HepG2 (cell line): ENCODE data around the gene ATP9A. TPM values are rescaled to one million over a fixed set of nuclear protein-coding genes. Genes with fewer than 3 reads are reported as not detected.

Experiments used
- ATAC-seq: fragments of 200-7000 bp; cut with Tn5 transposase; 3 replicates; pipeline ENCODE4 v1.9.1; 2020; ENCODE audit warnings: mild to moderate bottlenecking, moderate library complexity
- BruUV-seq: library from RNA; stranded (reverse); fragments of 400-500 nt; replicated peaks from 2 replicates; lab custom pipeline; 2021; lab: Mats Ljungman, UMichigan
- CTCF ChIA-PET: fragments of 300-600 bp; formaldehyde crosslinking; extraction: SDS; loops from one replicate; lab custom pipeline; 2021; ENCODE audit warnings: low total read pairs, inconsistent platforms, low intra/inter-chr PET ratio; lab: Yijun Ruan, JAX
- POLR2A ChIA-PET: fragments of 350-600 bp; sonication (Branson Sonifier 250); formaldehyde crosslinking; loops from one replicate; lab custom pipeline; 2020; ENCODE audit warnings: antibody characterized with exemption, inconsistent platforms; lab: Yijun Ruan, JAX
- DNase-seq: peaks from one replicate; pipeline ENCODE4 v3.0.0-alpha.2; 2015; ENCODE audit warnings: low spot score
- FAIRE-seq: peaks from 3 replicates; lab custom pipeline; 2011; peaks lifted over from hg19 to GRCh38; lab: Jason Lieb, UNC
- H2AFZ ChIP-seq: one replicate; pipeline ENCODE4 v1.6.1; 2011; ENCODE audit warnings: low read length, inconsistent platforms
- H3K27ac ChIP-seq: fragments of 300-600 bp; 3 replicates; pipeline ENCODE4 v1.8.0; 2011; ENCODE audit warnings: mixed run types, mild to moderate bottlenecking, mixed read lengths, low read length, inconsistent platforms; ENCODE audit not compliant: insufficient read depth; ENCODE audit errors: extremely low read length
- H3K27me3 ChIP-seq, 2 experiments: fragments of 200-600 bp in 1 of 2; 2 replicates in 1 of 2; 3 replicates in 1 of 2; pipeline versions ENCODE4 v1.6.0 to v1.8.0; 2011; ENCODE audit warnings: low read length in 2 of 2, mild to moderate bottlenecking in 2 of 2, moderate library complexity in 2 of 2, inconsistent platforms in 1 of 2; ENCODE audit not compliant: insufficient read depth in 2 of 2, control insufficient read depth in 1 of 2
- H3K36me3 ChIP-seq, 2 experiments: fragments of 200-600 bp in 1 of 2; replicated peaks in 1 of 2; 2 replicates in 1 of 2; 3 replicates in 1 of 2; pipeline versions ENCODE4 v1.5.1 to v1.8.0; 2011; ENCODE audit warnings: low read length in 2 of 2, inconsistent platforms in 1 of 2; ENCODE audit not compliant: insufficient read depth in 2 of 2, control insufficient read depth in 1 of 2
- H3K4me1 ChIP-seq: 2 replicates; pipeline ENCODE4 v1.5.1; 2012; ENCODE audit warnings: low read length, inconsistent platforms; ENCODE audit not compliant: insufficient read depth
- H3K4me2 ChIP-seq: 2 replicates; pipeline ENCODE4 v1.6.0; 2011; ENCODE audit warnings: low read depth, low read length, inconsistent platforms
- H3K4me3 ChIP-seq, 3 experiments: fragments of 200-600 bp in 1 of 3; sonication (generic), shearing (Covaris generic) in 1 of 3; replicated peaks in 1 of 3; 2 replicates each; pipeline ENCODE4 v1.5.1; 2011 to 2016; ENCODE audit warnings: low read length in 3 of 3, inconsistent platforms in 2 of 3, low read depth in 2 of 3, mild to moderate bottlenecking in 2 of 3, control low read depth in 1 of 3, mixed read lengths in 1 of 3; ENCODE audit not compliant: insufficient read depth in 1 of 3
- H3K79me2 ChIP-seq: one replicate; pipeline ENCODE4 v1.6.1; 2011; ENCODE audit warnings: low read length, inconsistent platforms; ENCODE audit not compliant: insufficient read depth
- H3K9ac ChIP-seq: 2 replicates; pipeline ENCODE4 v1.6.0; 2011; ENCODE audit warnings: mild to moderate bottlenecking, low read depth, low read length, inconsistent platforms; ENCODE audit not compliant: insufficient read depth
- H3K9me3 ChIP-seq: 2 replicates; pipeline ENCODE4 v1.5.1; 2012; ENCODE audit warnings: mild to moderate bottlenecking, low read length
- H4K20me1 ChIP-seq: 2 replicates; pipeline ENCODE4 v1.6.0; 2011; ENCODE audit warnings: inconsistent platforms, mild to moderate bottlenecking, low read length, moderate library complexity; ENCODE audit not compliant: insufficient read depth
- CAMTA2 ChIP-seq: sonication (generic); formaldehyde crosslinking; IDR thresholded peaks from 2 replicates; pipeline ENCODE4 v1.4.0; 2020; ENCODE audit warnings: mild to moderate bottlenecking, missing genetic modification reagents, borderline replicate concordance
- CBX1 ChIP-seq: IDR thresholded peaks from one replicate; pipeline ENCODE4 v1.6.1; 2016; ENCODE audit warnings: antibody characterized with exemption, low read depth
- CSRNP2 ChIP-seq: sonication (generic); formaldehyde crosslinking; conservative IDR thresholded peaks from 2 replicates; pipeline ENCODE4 v1.8.0; 2022; ENCODE audit warnings: low read depth, missing genetic modification reagents
- DPF2 ChIP-seq: sonication (generic); formaldehyde crosslinking; IDR thresholded peaks from 2 replicates; pipeline ENCODE4 v1.4.0; 2020; ENCODE audit warnings: mild to moderate bottlenecking, low read depth, missing genetic modification reagents, borderline replicate concordance
- ELF4 ChIP-seq: sonication (generic); formaldehyde crosslinking; IDR thresholded peaks from 2 replicates; pipeline ENCODE4 v1.5.0; 2020; ENCODE audit warnings: missing genetic modification reagents, mild to moderate bottlenecking, moderate library complexity, borderline replicate concordance
- IKZF1 ChIP-seq: fragments of 450-650 bp; IDR thresholded peaks from 2 replicates; pipeline ENCODE4 v1.7.1; 2016
- MIER2 ChIP-seq: IDR thresholded peaks from 2 replicates; pipeline ENCODE4 v1.6.1; 2016; ENCODE audit warnings: missing biosample characterization, missing genetic modification reagents
- MTA1 ChIP-seq: sonication (generic); formaldehyde crosslinking; IDR thresholded peaks from 2 replicates; pipeline ENCODE4 v1.4.0; 2020; ENCODE audit warnings: missing genetic modification reagents, mild to moderate bottlenecking, borderline replicate concordance
- RNF2 ChIP-seq: fragments of 450-650 bp; conservative IDR thresholded peaks from 2 replicates; pipeline ENCODE4 v1.6.1; 2016; ENCODE audit warnings: low read depth
- SATB2 ChIP-seq: sonication (generic); formaldehyde crosslinking; IDR thresholded peaks from 2 replicates; pipeline ENCODE4 v1.5.0; 2020; ENCODE audit warnings: missing genetic modification reagents
- SRSF9 ChIP-seq: fragments of 200-400 bp; formaldehyde crosslinking; IDR thresholded peaks from 2 replicates; pipeline ENCODE4 v1.6.1; 2018; ENCODE audit warnings: borderline replicate concordance, mild to moderate bottlenecking, low read depth, low read length; ENCODE audit not compliant: insufficient read depth, poor library complexity, severe bottlenecking
- TP53 ChIP-seq: sonication (generic); formaldehyde crosslinking; conservative IDR thresholded peaks from 2 replicates; pipeline ENCODE4 v1.4.0; 2020; ENCODE audit warnings: missing genetic modification reagents
- TRIM22 ChIP-seq: fragments of 450-650 bp; IDR thresholded peaks from 2 replicates; pipeline ENCODE4 v1.6.1; 2017
- YY1 ChIP-seq: IDR thresholded peaks from 2 replicates; pipeline ENCODE4 v1.6.1; 2011; ENCODE audit warnings: low read length, low read depth, moderate library complexity, mild to moderate bottlenecking; ENCODE audit not compliant: insufficient read depth, insufficient replicate concordance
- ZC3H4 ChIP-seq: sonication (generic); formaldehyde crosslinking; IDR thresholded peaks from 2 replicates; pipeline ENCODE4 v1.4.0; 2020; ENCODE audit warnings: missing genetic modification reagents, borderline replicate concordance
- ZNF235 ChIP-seq: sonication (generic); formaldehyde crosslinking; IDR thresholded peaks from 2 replicates; pipeline ENCODE4 v1.8.1; 2023; ENCODE audit warnings: mild to moderate bottlenecking, missing genetic modification reagents, borderline replicate concordance
- ZNF383 ChIP-seq: sonication (generic); formaldehyde crosslinking; IDR thresholded peaks from 2 replicates; pipeline ENCODE4 v1.4.0; 2020; ENCODE audit warnings: missing genetic modification reagents, mild to moderate bottlenecking, borderline replicate concordance
- ZNF431 ChIP-seq: sonication (generic); formaldehyde crosslinking; IDR thresholded peaks from 2 replicates; pipeline ENCODE4 v1.9.0; 2022; ENCODE audit warnings: missing genetic modification reagents, low read depth, mild to moderate bottlenecking, borderline replicate concordance
- WGBS: methylation state at CpG from one replicate; pipeline ENCODE4 v1.1.6; 2017; ENCODE audit warnings: low lambda C conversion rate; 5-methylcytosine and 5-hydroxymethylcytosine counted together
- in situ Hi-C: cut with HindIII; loops from 2 replicates; pipeline ENCODE4 v1.10.0; 2017; ENCODE audit warnings: low pct_unique_long_range_greater_than_20kb; ENCODE audit not compliant: extremely low pct_ligation_motif_present
- intact Hi-C: fragments of 100-400 bp; cut with micrococcal nuclease; formaldehyde crosslinking; loops from one replicate; pipeline ENCODE4 v1.10.0; 2022; ENCODE audit not compliant: unreplicated experiment
- polyA plus RNA-seq, 8 experiments: library from polyadenylated mRNA; depleted of rRNA in 3 of 8; stranded (reverse) in 7 of 8; unstranded in 1 of 8; fragments of >200 nt; fragmentation: Illumina TruSeq in 4 of 8; extraction: Trizol in 4 of 8; gene quantifications; 2 replicates each; pipeline versions ENCODE4 v1.2.1 to v1.2.3, GENCODE V29; 2011 to 2016; ENCODE audit warnings: low read depth in 4 of 8, missing spikeins in 1 of 8, mixed read lengths in 1 of 8; ENCODE audit not compliant: insufficient read depth in 1 of 8
- total RNA-seq, 5 experiments: library from RNA; depleted of rRNA; stranded (reverse); fragments of >200 nt; fragmentation: Illumina TruSeq; extraction: Trizol; gene quantifications; 2 replicates each; pipeline ENCODE4 v1.2.3, GENCODE V29; 2016; ENCODE audit warnings: low read depth in 1 of 5
- TF ChIP-seq, protein P1 (sequence below): sonication (generic); formaldehyde crosslinking; IDR thresholded peaks from 2 replicates; pipeline ENCODE4 v1.5.1; 2020; ENCODE audit warnings: missing genetic modification reagents, mild to moderate bottlenecking, borderline replicate concordance

The ATP9A gene
- total and polyA plus RNA-seq, 2 of the 13 experiments (the other 11 are each of a cell fraction or from before 2014, with no cell fraction given): 11.8 to 18.5 TPM

GRCh38 chr20:51667002-51667408 is 101.2 kb downstream of the ATP9A start:
- intact Hi-C loops (no loop called here), in situ Hi-C loops (no loop called here)
- Histone ChIP-seq H3K4me1 (peaks cover 24% of the 10 kb centered on the region), H3K36me3 (peaks cover 20 to 29% of the 10 kb centered on the region in 2 experiments), H3K79me2 (no peaks in the 10 kb centered on the region), H3K27me3 (no peaks in the 10 kb centered on the region), H3K27ac (no peak overlapping the region), H3K4me3 (no peak overlapping the region), H3K9ac (no peak overlapping the region), H3K9me3 (no peaks in the 10 kb centered on the region), H2AFZ (no peak overlapping the region), H3K4me2 (no peak overlapping the region), H4K20me1 (no peaks in the 10 kb centered on the region)
- FAIRE-seq (no peak), ATAC-seq (no peak; the same call in 2 of the 3 replicates), DNase-seq (no peak)
- no TSS peak for BruUV-seq
- WGBS: 91% methylated on average over 8 of the region's 8 CpGs
- CTCF ChIA-PET: no interaction called here
- TF ChIP-seq SRSF9 (no peak), TP53 (no peak), CBX1 (no peak), RNF2 (no peak), ZNF383 (CRISPR knock-in tag) (no peak), ZNF235 (CRISPR knock-in tag) (no peak), MTA1 (CRISPR knock-in tag) (no peak), YY1 (no peak), MIER2 (no peak), ZNF431 (CRISPR knock-in tag) (no peak), CAMTA2 (CRISPR knock-in tag) (no peak), CSRNP2 (CRISPR knock-in tag) (no peak), TRIM22 (no peak), SATB2 (no peak), DPF2 (CRISPR knock-in tag) (no peak), ZC3H4 (CRISPR knock-in tag) (no peak), IKZF1 (no peak), ELF4 (no peak)
- TF ChIP-seq, protein P1, sequence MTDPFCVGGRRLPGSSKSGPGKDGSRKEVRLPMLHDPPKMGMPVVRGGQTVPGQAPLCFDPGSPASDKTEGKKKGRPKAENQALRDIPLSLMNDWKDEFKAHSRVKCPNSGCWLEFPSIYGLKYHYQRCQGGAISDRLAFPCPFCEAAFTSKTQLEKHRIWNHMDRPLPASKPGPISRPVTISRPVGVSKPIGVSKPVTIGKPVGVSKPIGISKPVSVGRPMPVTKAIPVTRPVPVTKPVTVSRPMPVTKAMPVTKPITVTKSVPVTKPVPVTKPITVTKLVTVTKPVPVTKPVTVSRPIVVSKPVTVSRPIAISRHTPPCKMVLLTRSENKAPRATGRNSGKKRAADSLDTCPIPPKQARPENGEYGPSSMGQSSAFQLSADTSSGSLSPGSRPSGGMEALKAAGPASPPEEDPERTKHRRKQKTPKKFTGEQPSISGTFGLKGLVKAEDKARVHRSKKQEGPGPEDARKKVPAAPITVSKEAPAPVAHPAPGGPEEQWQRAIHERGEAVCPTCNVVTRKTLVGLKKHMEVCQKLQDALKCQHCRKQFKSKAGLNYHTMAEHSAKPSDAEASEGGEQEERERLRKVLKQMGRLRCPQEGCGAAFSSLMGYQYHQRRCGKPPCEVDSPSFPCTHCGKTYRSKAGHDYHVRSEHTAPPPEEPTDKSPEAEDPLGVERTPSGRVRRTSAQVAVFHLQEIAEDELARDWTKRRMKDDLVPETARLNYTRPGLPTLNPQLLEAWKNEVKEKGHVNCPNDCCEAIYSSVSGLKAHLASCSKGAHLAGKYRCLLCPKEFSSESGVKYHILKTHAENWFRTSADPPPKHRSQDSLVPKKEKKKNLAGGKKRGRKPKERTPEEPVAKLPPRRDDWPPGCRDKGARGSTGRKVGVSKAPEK (CRISPR knock-in tag): no peak
- TF ChIP-seq, all 625 proteins: peak for 0
- POLR2A ChIA-PET: no interaction called here
